ENCODE results near the gene HOTAIR. TPM values are rescaled to one million over a fixed set of nuclear protein-coding genes. Genes with fewer than 3 reads are reported as not detected.
A peak's percentile ranks its signal among the peaks of the same experiment; 100 is the strongest.

Gene HOTAIR
- polyA plus RNA-seq, 3 donors = not detected

GRCh38 chr12:54020591-54021405 is 46.0 kb upstream of the HOTAIR start:
- Mint-ChIP-seq H3K4me1 (peaks cover 20% of the 10 kb centered on the region), H3K36me3 (peaks cover 0 to 7% of the 10 kb centered on the region in 2 donors), H3K27me3 (ENCODE audit: low read depth in 3 of 3) (peaks cover 95 to 100% (median 98%) of the 10 kb centered on the region in 3 donors), H3K9me3 (peaks cover 0 to 27% (median 11%) of the 10 kb centered on the region in 7 donors), H3K27ac (no peak overlapping the region), H3K4me3 (peak overlapping the region in 1 of 2 donors; percentile 69)
- Histone ChIP-seq H3K4me1 (ENCODE audit: control insufficient read depth in 1 of 2, insufficient read depth in 2 of 2, low read length in 2 of 2) (peaks cover 14 to 16% of the 10 kb centered on the region in 2 donors), H4K20me1 (ENCODE audit: insufficient read depth, low read length) (no peaks in the 10 kb centered on the region), H3K79me2 (ENCODE audit: insufficient read depth, low read length) (no peaks in the 10 kb centered on the region), H3K27me3 (ENCODE audit: control insufficient read depth in 2 of 2, insufficient read depth in 2 of 2, low read length in 2 of 2) (peaks cover 95 to 100% of the 10 kb centered on the region in 2 donors), H2AFZ (ENCODE audit: insufficient read depth, low read depth, low read length, poor library complexity, severe bottlenecking) (no peak overlapping the region), H3K4me3 (replicated peaks in 1 of 3; ENCODE audit: low read depth in 2 of 3, low read length in 3 of 3) (no peak overlapping the region), H3K9ac (ENCODE audit: insufficient read depth, low read length, poor library complexity, severe bottlenecking) (no peak overlapping the region), H3K27ac (ENCODE audit: low read depth in 1 of 2, low read length in 2 of 2) (no peak overlapping the region), H3K36me3 (replicated peaks in 1 of 2; ENCODE audit: control insufficient read depth in 1 of 2, insufficient read depth in 2 of 2, low read length in 2 of 2) (no peaks in the 10 kb centered on the region), H3K9me3 (replicated peaks in 1 of 2; ENCODE audit: control insufficient read depth in 1 of 2, insufficient read depth in 1 of 2, low read length in 2 of 2) (peaks cover 10 to 33% of the 10 kb centered on the region in 2 donors), H3K4me2 (replicated peaks; ENCODE audit: extremely low read depth, low read length, poor library complexity, severe bottlenecking) (no peak overlapping the region)
- WGBS (ENCODE audit: insufficient coverage) = 63% methylated on average over 20 of the region's 23 CpGs
- DNase-seq = no peak
- intact Hi-C loops (cut with micrococcal nuclease) = no loop called here
- no peak for TF ChIP-seq CTCF (IDR thresholded peaks at IDR 0.05)

- no peak overlapping the region for H3K4me2 ChIP-seq (replicated peaks; ENCODE audit: extremely low read depth, low read length, poor library complexity, severe bottlenecking)
- H3K27ac ChIP-seq (ENCODE audit: low read depth in 1 of 2, low read length in 2 of 2) = no peak overlapping the region
- DNase-seq = no peak
- Mint-ChIP-seq H3K27ac (peak overlapping the region in 1 of 7 donors; percentile 59), H3K27me3 (ENCODE audit: low read depth in 3 of 3) (peaks cover 95 to 100% (median 99%) of the 10 kb centered on the region in 3 donors), H3K36me3 (peaks cover 0 to 7% of the 10 kb centered on the region in 2 donors), H3K4me3 (peak overlapping the region in 1 of 2 donors; percentile 83), H3K9me3 (peaks cover 0 to 31% (median 13%) of the 10 kb centered on the region in 7 donors), H3K4me1 (peaks cover 20% of the 10 kb centered on the region)
- H3K4me1 ChIP-seq (ENCODE audit: control insufficient read depth in 1 of 2, insufficient read depth in 2 of 2, low read length in 2 of 2) = peaks cover 14 to 16% of the 10 kb centered on the region in 2 donors
- peaks cover 95 to 100% of the 10 kb centered on the region in 2 donors for H3K27me3 ChIP-seq (ENCODE audit: control insufficient read depth in 2 of 2, insufficient read depth in 2 of 2, low read length in 2 of 2)
- no peaks in the 10 kb centered on the region for H3K79me2 ChIP-seq (ENCODE audit: insufficient read depth, low read length)
- no peak for TF ChIP-seq CTCF (IDR thresholded peaks at IDR 0.05)
- no peak overlapping the region for H3K9ac ChIP-seq (ENCODE audit: insufficient read depth, low read length, poor library complexity, severe bottlenecking)
- no peaks in the 10 kb centered on the region for H4K20me1 ChIP-seq (ENCODE audit: insufficient read depth, low read length)
- WGBS (ENCODE audit: insufficient coverage) = 38% methylated on average over 4 of the region's 10 CpGs
- H2AFZ ChIP-seq (ENCODE audit: insufficient read depth, low read depth, low read length, poor library complexity, severe bottlenecking) = no peak overlapping the region
- H3K4me3 ChIP-seq (replicated peaks in 1 of 3; ENCODE audit: low read depth in 2 of 3, low read length in 3 of 3) = no peak overlapping the region
- peaks cover 10 to 36% of the 10 kb centered on the region in 2 donors for H3K9me3 ChIP-seq (replicated peaks in 1 of 2; ENCODE audit: control insufficient read depth in 1 of 2, insufficient read depth in 1 of 2, low read length in 2 of 2)
- intact Hi-C loops (cut with micrococcal nuclease) = no loop called here
- H3K36me3 ChIP-seq (replicated peaks in 1 of 2; ENCODE audit: control insufficient read depth in 1 of 2, insufficient read depth in 2 of 2, low read length in 2 of 2) = no peaks in the 10 kb centered on the region
These were observed 45.3 kb upstream of the HOTAIR start for GRCh38 chr12:54019924-54020590.
